ENCODE measurements around the gene OPCML.

Gene OPCML

GRCh38 chr11:133501643-133502539 is 30.4 kb downstream of the OPCML start:
- no peak for ATAC-seq
- no peak for TF ChIP-seq ZFP3 (CRISPR knock-in tag; IDR thresholded peaks at IDR 0.05)
- no peak for TF ChIP-seq GLIS3 (CRISPR knock-in tag; IDR thresholded peaks at IDR 0.05)
- TF ChIP-seq PPARA (CRISPR knock-in tag; IDR thresholded peaks at IDR 0.05; ENCODE audit: borderline replicate concordance), result no peak
- TF ChIP-seq ZC3H10 (CRISPR knock-in tag; IDR thresholded peaks at IDR 0.05), result no peak

GRCh38 chr11:133500936-133501335 is 31.4 kb downstream of the OPCML start:
- ATAC-seq, result no peak
- TF ChIP-seq CSDC2 (CRISPR knock-in tag; IDR thresholded peaks at IDR 0.05) (no peak), PATZ1 (CRISPR knock-in tag; IDR thresholded peaks at IDR 0.05; ENCODE audit: borderline replicate concordance) (no peak), TSHZ2 (CRISPR knock-in tag; IDR thresholded peaks at IDR 0.05) (no peak), SNAI2 (CRISPR knock-in tag; IDR thresholded peaks at IDR 0.05) (no peak), CREB5 (CRISPR knock-in tag; IDR thresholded peaks at IDR 0.05; ENCODE audit: low read depth) (no peak), POU6F1 (CRISPR knock-in tag; IDR thresholded peaks at IDR 0.05; ENCODE audit: borderline replicate concordance, low read depth) (no peak), ZNF565 (CRISPR knock-in tag; conservative IDR thresholded peaks at IDR 0.05; ENCODE audit: low read depth) (no peak), RARB (CRISPR knock-in tag; IDR thresholded peaks at IDR 0.05) (no peak), BACH2 (CRISPR knock-in tag; IDR thresholded peaks at IDR 0.05; ENCODE audit: borderline replicate concordance) (no peak), TOX (CRISPR knock-in tag; IDR thresholded peaks at IDR 0.05; ENCODE audit: borderline replicate concordance) (no peak), ZC3H10 (CRISPR knock-in tag; IDR thresholded peaks at IDR 0.05) (no peak), ZFP30 (CRISPR knock-in tag; IDR thresholded peaks at IDR 0.05) (no peak), ISL1 (CRISPR knock-in tag; IDR thresholded peaks at IDR 0.05) (no peak), ZNF8 (CRISPR knock-in tag; IDR thresholded peaks at IDR 0.05) (no peak), GLIS3 (CRISPR knock-in tag; IDR thresholded peaks at IDR 0.05) (no peak), ZFP3 (CRISPR knock-in tag; IDR thresholded peaks at IDR 0.05) (no peak), ZNF70 (CRISPR knock-in tag; IDR thresholded peaks at IDR 0.05) (no peak), OSR1 (CRISPR knock-in tag; IDR thresholded peaks at IDR 0.05) (no peak), ARNTL (CRISPR knock-in tag; IDR thresholded peaks at IDR 0.05; ENCODE audit: borderline replicate concordance, low read depth) (no peak)

- TF ChIP-seq CSDC2 (CRISPR knock-in tag; IDR thresholded peaks at IDR 0.05) (no peak), PATZ1 (CRISPR knock-in tag; IDR thresholded peaks at IDR 0.05; ENCODE audit: borderline replicate concordance) (no peak), ARNTL (CRISPR knock-in tag; IDR thresholded peaks at IDR 0.05; ENCODE audit: borderline replicate concordance, low read depth) (no peak), CSRNP3 (CRISPR knock-in tag; IDR thresholded peaks at IDR 0.05) (no peak)
- ATAC-seq, result no peak
Observed at GRCh38 chr11:133500435-133500834, 31.9 kb downstream of the OPCML start.

All from SK-N-SH treated with all-trans-retinoic acid at 6 μM for 48 hours (cell line).